ENCODE measurements around the gene CSTPP1. TPM values are rescaled to one million over a fixed set of nuclear protein-coding genes. Genes with fewer than 3 reads are reported as not detected.

CSTPP1 gene
- total RNA-seq, 6 experiments from 2014 or later: 3.3 to 7.5 (median 4.6) TPM

GRCh38 chr11:47051217-47051616 lies 114.7 kb downstream of the CSTPP1 start:
- Histone ChIP-seq H3K4me1 (no peaks in the 10 kb centered on the region), H3K9me3 (no peaks in the 10 kb centered on the region), H3K36me3 (no peaks in the 10 kb centered on the region), H3K27me3 (no peaks in the 10 kb centered on the region), H3K27ac (no peak overlapping the region), H3K4me3 (no peak overlapping the region)
- TF ChIP-seq POLR2A (IDR thresholded peaks at IDR 0.05) (no peak), CTCF (IDR thresholded peaks at IDR 0.05) (no peak)
- WGBS (ENCODE audit: insufficient coverage, low coverage, low lambda C conversion rate, missing lambda C conversion rate): 73% methylated on average over 1 of the region's 1 CpG
- DNase-seq (no peak), ATAC-seq (no peak)
- intact Hi-C loops (cut with DNase I): no loop called here

- Histone ChIP-seq H3K4me3 (no peak overlapping the region), H3K27ac (no peak overlapping the region), H3K27me3 (no peaks in the 10 kb centered on the region), H3K36me3 (no peaks in the 10 kb centered on the region), H3K9me3 (no peaks in the 10 kb centered on the region), H3K4me1 (no peaks in the 10 kb centered on the region)
- TF ChIP-seq CTCF (IDR thresholded peaks at IDR 0.05): no peak
- no peak for TF ChIP-seq POLR2A (IDR thresholded peaks at IDR 0.05)
- DNase-seq: no peak
- WGBS (ENCODE audit: insufficient coverage, low coverage, low lambda C conversion rate, missing lambda C conversion rate): 82% methylated on average over 6 of the region's 7 CpGs
- ATAC-seq: no peak
- intact Hi-C loops (cut with DNase I): no loop called here
Measured at GRCh38 chr11:47052165-47052564, 115.6 kb downstream of the CSTPP1 start.

- Histone ChIP-seq H3K27ac (no peak overlapping the region), H3K9me3 (no peaks in the 10 kb centered on the region), H3K36me3 (no peaks in the 10 kb centered on the region), H3K4me1 (no peaks in the 10 kb centered on the region), H3K4me3 (no peak overlapping the region), H3K27me3 (no peaks in the 10 kb centered on the region)
- ATAC-seq (no peak), DNase-seq (no peak)
- intact Hi-C loops (cut with DNase I): no loop called here
- TF ChIP-seq POLR2A (IDR thresholded peaks at IDR 0.05) (no peak), CTCF (IDR thresholded peaks at IDR 0.05) (no peak)
Measured at GRCh38 chr11:47052576-47052975, 116.0 kb downstream of the CSTPP1 start.

- Histone ChIP-seq H3K4me3 (no peak overlapping the region), H3K27me3 (no peaks in the 10 kb centered on the region), H3K27ac (no peak overlapping the region), H3K36me3 (no peaks in the 10 kb centered on the region), H3K9me3 (no peaks in the 10 kb centered on the region), H3K4me1 (no peaks in the 10 kb centered on the region)
- DNase-seq (no peak), ATAC-seq (no peak)
- 88% methylated on average over 1 of the region's 1 CpG for WGBS (ENCODE audit: insufficient coverage, low coverage, low lambda C conversion rate, missing lambda C conversion rate)
- TF ChIP-seq POLR2A (IDR thresholded peaks at IDR 0.05) (no peak), CTCF (IDR thresholded peaks at IDR 0.05) (no peak)
- intact Hi-C loops (cut with DNase I): no loop called here
Measured at GRCh38 chr11:47055534-47055933, 119.0 kb downstream of the CSTPP1 start.

- TF ChIP-seq CTCF (IDR thresholded peaks at IDR 0.05): no peak
- TF ChIP-seq POLR2A (IDR thresholded peaks at IDR 0.05): no peak
- H3K4me1 ChIP-seq: no peaks in the 10 kb centered on the region
- H3K27me3 ChIP-seq: no peaks in the 10 kb centered on the region
- no peaks in the 10 kb centered on the region for H3K9me3 ChIP-seq
- no peaks in the 10 kb centered on the region for H3K36me3 ChIP-seq
- 76% methylated on average over 3 of the region's 3 CpGs for WGBS (ENCODE audit: insufficient coverage, low coverage, low lambda C conversion rate, missing lambda C conversion rate)
- H3K27ac ChIP-seq: no peak overlapping the region
- no peak overlapping the region for H3K4me3 ChIP-seq
- intact Hi-C loops (cut with DNase I): no loop called here
- no peak for ATAC-seq
- no peak for DNase-seq
Measured at GRCh38 chr11:47056261-47056915, 119.8 kb downstream of the CSTPP1 start.

Data from right lobe of liver (tissue), 6 donors.